HUES6 (cell line): Measurements from ENCODE around the gene STAT3.
"Not testable (repeated sequence)": the region's sequence is repeated elsewhere in the genome, so short reads cannot be mapped to it uniquely, and the experiment has no call there.

Experiments
- H3K27ac ChIP-seq: 2 replicates; pipeline ENCODE4 v1.7.0; 2013; ENCODE audit warnings: low read depth, mild to moderate bottlenecking, low read length, inconsistent platforms
- H3K27me3 ChIP-seq: 2 replicates; pipeline ENCODE4 v1.6.1; 2013; ENCODE audit warnings: low read length; ENCODE audit not compliant: control insufficient read depth, insufficient read depth
- H3K36me3 ChIP-seq: 2 replicates; pipeline ENCODE4 v1.6.1; 2013; ENCODE audit warnings: low read length; ENCODE audit not compliant: control insufficient read depth, insufficient read depth
- H3K4me1 ChIP-seq: 2 replicates; pipeline ENCODE4 v1.6.1; 2013; ENCODE audit warnings: low read length; ENCODE audit not compliant: control insufficient read depth, insufficient read depth
- H3K4me3 ChIP-seq: 2 replicates; pipeline ENCODE4 v1.5.1; 2013; ENCODE audit warnings: low read depth, low read length
- H3K9ac ChIP-seq: one replicate; pipeline ENCODE4 v1.6.1; 2013; ENCODE audit warnings: mild to moderate bottlenecking, low read length
- H3K9me3 ChIP-seq: 2 replicates; pipeline ENCODE4 v1.6.1; 2013; ENCODE audit warnings: low read depth, low read length; ENCODE audit not compliant: control insufficient read depth, insufficient read depth

Gene STAT3

GRCh38 chr17:42312035-42312284 lies 76.3 kb downstream of the STAT3 start:
- Histone ChIP-seq H3K27ac (no peak overlapping the region), H3K9me3 (no peaks in the 10 kb centered on the region), H3K4me1 (peaks cover 27% of the 10 kb centered on the region), H3K4me3 (no peak overlapping the region; the same call in 1 of the 2 replicates), H3K36me3 (peaks cover 41% of the 10 kb centered on the region), H3K9ac (no peak overlapping the region), H3K27me3 (no peaks in the 10 kb centered on the region)

- H3K9me3 ChIP-seq = no peaks in the 10 kb centered on the region
- peaks cover 27% of the 10 kb centered on the region for H3K4me1 ChIP-seq
- no peaks in the 10 kb centered on the region for H3K27me3 ChIP-seq
- H3K27ac ChIP-seq = no peak overlapping the region
- H3K4me3 ChIP-seq = no peak overlapping the region
- peaks cover 36% of the 10 kb centered on the region for H3K36me3 ChIP-seq
- no peak overlapping the region for H3K9ac ChIP-seq
Measured at GRCh38 chr17:42311240-42312034, 76.8 kb downstream of the STAT3 start.

- H3K9me3 ChIP-seq = no peaks in the 10 kb centered on the region
- peaks cover 27% of the 10 kb centered on the region for H3K4me1 ChIP-seq
- no peaks in the 10 kb centered on the region for H3K27me3 ChIP-seq
- H3K9ac ChIP-seq = no peak overlapping the region
- no peak overlapping the region for H3K27ac ChIP-seq
- H3K36me3 ChIP-seq = peaks cover 32% of the 10 kb centered on the region
- H3K4me3 ChIP-seq = no peak overlapping the region
Measured at GRCh38 chr17:42310787-42311215, 77.4 kb downstream of the STAT3 start.

- Histone ChIP-seq H3K27ac (no peak overlapping the region), H3K27me3 (no peaks in the 10 kb centered on the region), H3K9me3 (no peaks in the 10 kb centered on the region), H3K4me1 (peaks cover 27% of the 10 kb centered on the region), H3K4me3 (no peak overlapping the region), H3K36me3 (peaks cover 27% of the 10 kb centered on the region), H3K9ac (no peak overlapping the region)
Measured at GRCh38 chr17:42309986-42310786, 78.1 kb downstream of the STAT3 start.

GRCh38 chr17:42309142-42309541 lies 79.1 kb downstream of the STAT3 start:
- H3K9ac ChIP-seq = no peak overlapping the region

GRCh38 chr17:42308446-42308845 lies 79.8 kb downstream of the STAT3 start:
- Histone ChIP-seq H3K27ac (no peak overlapping the region), H3K9ac (no peak overlapping the region), H3K9me3 (no peaks in the 10 kb centered on the region)

More at GRCh38 chr17:42309142-42309541, 79.1 kb downstream of the STAT3 start:
- Histone ChIP-seq H3K27me3 (no peaks in the 10 kb centered on the region), H3K27ac (no peak overlapping the region), H3K9me3 (no peaks in the 10 kb centered on the region), H3K4me3 (no peak overlapping the region), H3K36me3 (peaks cover 17% of the 10 kb centered on the region), H3K4me1 (peaks cover 26% of the 10 kb centered on the region)

GRCh38 chr17:42307362-42307927 lies 80.8 kb downstream of the STAT3 start:
- H3K9me3 ChIP-seq = no peaks in the 10 kb centered on the region
- no peak overlapping the region for H3K9ac ChIP-seq
- no peak overlapping the region for H3K27ac ChIP-seq
- H3K27me3 ChIP-seq = no peaks in the 10 kb centered on the region
- no peak overlapping the region for H3K4me3 ChIP-seq
- H3K4me1 ChIP-seq = peaks cover 18% of the 10 kb centered on the region
- H3K36me3 ChIP-seq = peaks cover 11% of the 10 kb centered on the region; the same call in 1 of the 2 replicates

More at GRCh38 chr17:42308446-42308845, 79.8 kb downstream of the STAT3 start:
- Histone ChIP-seq H3K4me3 (no peak overlapping the region), H3K36me3 (peaks cover 11% of the 10 kb centered on the region; the same call in 1 of the 2 replicates), H3K27me3 (no peaks in the 10 kb centered on the region), H3K4me1 (peaks cover 23% of the 10 kb centered on the region)

GRCh38 chr17:42306385-42306667 lies 81.9 kb downstream of the STAT3 start:
- Histone ChIP-seq H3K4me1 (peaks cover 9% of the 10 kb centered on the region), H3K27ac (no peak overlapping the region), H3K9me3 (no peaks in the 10 kb centered on the region), H3K36me3 (peaks cover 14% of the 10 kb centered on the region), H3K4me3 (no peak overlapping the region), H3K9ac (no peak overlapping the region), H3K27me3 (no peaks in the 10 kb centered on the region)

GRCh38 chr17:42305543-42306384 lies 82.5 kb downstream of the STAT3 start:
- Histone ChIP-seq H3K9me3 (no peaks in the 10 kb centered on the region), H3K4me3 (no peak overlapping the region), H3K27me3 (no peaks in the 10 kb centered on the region), H3K4me1 (0 out of 2 replicates have a peak, but pooled peaks cover 3% of the 10 kb centered on the region), H3K27ac (no peak overlapping the region), H3K9ac (no peak overlapping the region), H3K36me3 (peaks cover 10% of the 10 kb centered on the region)

- H3K27me3 ChIP-seq = not testable (repeated sequence)
Measured at GRCh38 chr17:42305031-42305330, 83.3 kb downstream of the STAT3 start.

More at GRCh38 chr17:42305031-42305330, 83.3 kb downstream of the STAT3 start:
- not testable (repeated sequence) for H3K4me3 ChIP-seq, H3K27ac ChIP-seq, H3K9ac ChIP-seq, H3K4me1 ChIP-seq, H3K36me3 ChIP-seq, H3K9me3 ChIP-seq
